ENCODE measurements around the gene B3GAT1.

B3GAT1 gene

DNA sequence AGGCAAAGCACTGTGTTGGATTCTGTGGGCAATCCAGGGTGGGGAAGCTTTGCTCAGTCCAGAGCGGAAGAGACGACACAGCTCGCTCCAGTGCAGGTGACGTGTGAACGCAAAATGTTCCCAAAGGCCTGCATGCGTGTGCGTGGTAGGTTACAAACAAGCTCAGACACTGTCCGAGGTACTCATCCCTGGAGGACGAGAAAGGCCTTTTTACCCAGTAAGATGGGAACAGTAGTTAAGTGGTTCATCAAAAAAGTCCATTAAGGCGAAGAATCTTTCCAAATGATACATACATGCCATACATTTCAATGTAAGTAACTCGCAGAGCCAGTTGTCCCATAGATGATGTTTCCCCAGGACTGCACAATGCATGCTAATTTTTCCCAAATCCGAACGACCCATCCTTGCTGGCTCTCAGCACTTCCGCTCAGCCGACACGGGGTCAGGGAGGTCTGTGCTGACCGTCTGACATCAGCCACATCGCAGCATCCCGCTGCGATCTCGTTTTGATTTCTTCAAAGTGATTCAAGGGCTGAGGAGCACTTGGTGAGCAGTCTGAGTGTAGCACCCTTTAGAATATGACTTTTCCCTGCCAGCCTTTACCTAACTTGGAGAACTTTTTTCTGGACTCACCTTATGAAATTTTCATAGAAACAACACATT lies 19.0 kb downstream of the B3GAT1 start:
- Mint-ChIP-seq H3K27ac (no peak overlapping the region), H3K4me3 (no peak overlapping the region), H3K27me3 (peaks cover 49% of the 10 kb centered on the region), H3K9me3 (no peaks in the 10 kb centered on the region), H3K4me1 (no peaks in the 10 kb centered on the region)
- DNase-seq (no peak), ATAC-seq (no peak)

DNA sequence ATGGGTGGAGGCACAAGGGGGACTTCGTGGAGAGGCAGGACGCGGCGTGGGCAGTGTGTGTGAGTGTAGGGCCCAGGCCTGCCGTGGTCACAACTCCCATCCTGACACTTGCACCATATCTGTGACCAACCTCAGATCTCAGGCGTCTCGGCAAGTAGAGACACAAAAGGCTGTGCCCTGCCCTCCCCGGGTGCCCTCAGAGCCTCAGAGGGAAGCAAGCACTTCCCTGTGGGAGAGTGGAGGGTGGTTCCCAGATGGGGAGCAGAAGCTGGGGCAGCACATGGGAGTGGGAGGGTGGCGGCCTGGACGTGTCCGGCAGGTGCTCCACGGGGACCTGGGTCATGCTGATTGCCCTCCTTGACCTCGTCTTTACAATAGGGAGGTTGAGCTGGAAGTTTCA lies 20.4 kb downstream of the B3GAT1 start:
- H3K27me3 Mint-ChIP-seq = peaks cover 53% of the 10 kb centered on the region
- no peaks in the 10 kb centered on the region for H3K9me3 Mint-ChIP-seq
- DNase-seq (no peak), ATAC-seq (no peak)
- H3K27ac Mint-ChIP-seq = no peak overlapping the region
- no peak overlapping the region for H3K4me3 Mint-ChIP-seq
- H3K4me1 Mint-ChIP-seq = peaks cover 12% of the 10 kb centered on the region

DNA sequence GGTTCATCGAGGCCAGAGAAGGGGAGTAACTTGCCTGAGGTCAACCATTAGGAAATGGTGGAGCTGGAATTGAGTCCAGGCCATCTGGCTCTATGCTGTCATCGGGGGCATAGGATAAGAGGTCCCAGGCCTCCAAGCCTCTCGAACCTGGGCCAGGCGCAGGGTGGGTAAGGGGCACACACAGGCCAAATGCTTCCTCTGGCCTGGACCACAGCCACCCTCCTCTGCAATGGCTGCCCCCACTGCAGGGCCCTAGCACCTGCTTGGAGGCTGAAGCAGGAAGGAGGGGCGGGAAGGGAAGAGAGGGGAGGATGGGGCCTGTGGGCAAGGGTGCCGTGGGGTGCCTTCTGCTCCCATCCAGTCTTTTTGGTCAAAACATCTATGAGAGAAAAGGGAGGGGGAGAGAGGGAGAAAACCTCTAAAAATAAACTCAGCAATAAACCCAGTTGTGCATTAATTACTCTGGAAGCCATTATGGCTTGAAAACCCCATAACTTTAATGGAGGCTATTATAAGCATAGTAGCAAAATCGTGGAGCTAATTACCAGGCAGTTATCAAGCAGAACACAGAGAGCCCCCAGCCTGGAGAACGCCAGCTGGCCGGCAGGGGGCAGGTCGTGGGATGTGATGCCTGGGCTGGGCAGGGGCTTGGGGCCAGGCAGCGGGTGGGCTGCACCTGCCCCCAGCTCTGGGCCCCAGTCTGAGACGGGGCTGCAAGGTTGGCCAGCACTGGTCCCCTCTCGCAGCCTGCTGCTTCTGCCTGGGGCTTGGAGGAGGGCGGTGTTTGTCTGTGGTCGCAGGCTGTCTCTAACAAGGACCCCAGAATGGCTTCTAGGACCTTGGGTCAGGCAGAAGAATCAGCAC lies 21.1 kb downstream of the B3GAT1 start:
- Mint-ChIP-seq H3K4me3 (no peak overlapping the region), H3K27me3 (peaks cover 60% of the 10 kb centered on the region), H3K9me3 (no peaks in the 10 kb centered on the region), H3K27ac (no peak overlapping the region), H3K4me1 (peaks cover 20% of the 10 kb centered on the region)
- no peak for ATAC-seq
- DNase-seq = no peak

- Mint-ChIP-seq H3K27me3 (peaks cover 73% of the 10 kb centered on the region), H3K9me3 (no peaks in the 10 kb centered on the region), H3K4me3 (no peak overlapping the region), H3K4me1 (peaks cover 24% of the 10 kb centered on the region), H3K27ac (no peak overlapping the region)
- ATAC-seq = no peak
- no peak for DNase-seq
These were observed 22.4 kb downstream of the B3GAT1 start for GRCh38 chr11:134389464-134390180.

- H3K27me3 Mint-ChIP-seq = peaks cover 66% of the 10 kb centered on the region
- H3K9me3 Mint-ChIP-seq = no peaks in the 10 kb centered on the region
These were observed 23.5 kb downstream of the B3GAT1 start for GRCh38 chr11:134388590-134388989.

DNA sequence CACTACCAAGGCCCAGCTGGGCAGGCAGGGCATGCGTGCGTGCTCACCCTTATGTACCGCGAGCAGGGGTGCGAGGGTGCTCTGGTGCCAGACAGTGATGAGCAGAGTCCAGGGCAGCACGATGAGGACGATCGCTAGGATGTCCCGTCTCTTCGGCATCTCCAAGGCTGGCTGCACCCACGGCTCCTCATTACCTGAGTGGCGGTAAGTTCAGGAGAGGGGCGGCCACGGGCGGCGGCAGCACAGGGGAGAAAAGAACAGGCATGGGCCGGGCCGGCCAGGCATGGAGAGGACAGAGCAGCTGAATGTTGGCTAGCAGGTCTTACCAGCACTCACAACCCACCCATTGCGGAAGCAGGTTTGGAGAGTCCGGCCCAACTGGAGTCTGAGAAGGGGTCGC lies 24.5 kb downstream of the B3GAT1 start:
- H3K4me1 Mint-ChIP-seq = peaks cover 24% of the 10 kb centered on the region
- H3K9me3 Mint-ChIP-seq = no peaks in the 10 kb centered on the region
- ATAC-seq (no peak), DNase-seq (no peak)
- H3K4me3 Mint-ChIP-seq = no peak overlapping the region
- no peak overlapping the region for H3K27ac Mint-ChIP-seq
- peaks cover 55% of the 10 kb centered on the region for H3K27me3 Mint-ChIP-seq

More at GRCh38 chr11:134388590-134388989, 23.5 kb downstream of the B3GAT1 start:
- no peak for DNase-seq
- H3K4me1 Mint-ChIP-seq = peaks cover 24% of the 10 kb centered on the region
- no peak for ATAC-seq
- no peak overlapping the region for H3K4me3 Mint-ChIP-seq
- H3K27ac Mint-ChIP-seq = no peak overlapping the region

DNA sequence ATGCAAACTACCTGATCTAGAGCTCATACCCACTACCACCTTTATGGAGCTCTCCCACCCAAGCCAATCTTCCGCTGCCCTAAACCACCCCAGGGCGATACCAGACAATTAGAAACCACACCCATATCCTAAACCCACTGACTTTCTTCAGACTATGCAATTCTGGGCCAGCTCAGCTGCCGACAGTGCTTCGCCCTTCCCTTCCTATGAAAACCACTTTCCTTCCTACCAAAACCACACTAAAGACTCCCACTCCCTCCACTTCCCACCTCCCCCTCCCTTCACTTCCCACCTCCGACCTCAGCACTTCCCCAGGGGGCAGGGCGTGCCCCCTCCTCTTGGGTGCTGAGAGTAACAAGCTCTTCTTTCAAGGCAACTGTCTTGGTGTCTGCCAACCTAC lies 25.1 kb downstream of the B3GAT1 start:
- no peak for DNase-seq
- ATAC-seq = no peak
- no peaks in the 10 kb centered on the region for H3K9me3 Mint-ChIP-seq
- peaks cover 53% of the 10 kb centered on the region for H3K27me3 Mint-ChIP-seq
- H3K4me3 Mint-ChIP-seq = no peak overlapping the region
- H3K4me1 Mint-ChIP-seq = peaks cover 24% of the 10 kb centered on the region
- no peak overlapping the region for H3K27ac Mint-ChIP-seq

- H3K27me3 Mint-ChIP-seq = peaks cover 45% of the 10 kb centered on the region
- DNase-seq (no peak), ATAC-seq (no peak)
- no peak overlapping the region for H3K4me3 Mint-ChIP-seq
- peaks cover 24% of the 10 kb centered on the region for H3K4me1 Mint-ChIP-seq
- H3K27ac Mint-ChIP-seq = no peak overlapping the region
- no peaks in the 10 kb centered on the region for H3K9me3 Mint-ChIP-seq
These were observed 26.1 kb downstream of the B3GAT1 start for GRCh38 chr11:134385774-134386565.

DNA sequence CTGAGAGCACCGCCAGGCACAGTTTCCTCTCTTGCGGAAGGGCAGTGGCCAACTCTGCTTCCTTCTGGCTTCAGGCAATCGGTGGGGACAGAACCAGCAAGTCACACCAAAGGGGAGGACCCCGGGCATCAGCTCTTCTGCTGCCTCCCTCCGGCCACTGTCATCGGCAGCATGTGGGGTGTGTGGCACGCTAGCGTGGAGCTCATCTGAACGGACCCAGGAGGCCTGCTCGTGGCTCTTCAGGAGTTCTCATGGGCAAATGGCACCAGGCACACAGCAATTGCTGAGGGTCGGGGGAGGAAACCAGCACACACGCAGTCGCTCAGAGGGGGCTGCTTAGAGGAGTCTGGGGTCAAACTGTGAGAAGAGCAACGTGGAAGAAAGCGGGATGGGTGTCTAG lies 26.9 kb downstream of the B3GAT1 start:
- Mint-ChIP-seq H3K4me3 (no peak overlapping the region), H3K27ac (no peak overlapping the region), H3K9me3 (no peaks in the 10 kb centered on the region), H3K4me1 (peaks cover 24% of the 10 kb centered on the region), H3K27me3 (peaks cover 40% of the 10 kb centered on the region)
- no peak for DNase-seq
- ATAC-seq = no peak

- ATAC-seq = no peak
- no peak for DNase-seq
- H3K9me3 Mint-ChIP-seq = no peaks in the 10 kb centered on the region
- no peak overlapping the region for H3K27ac Mint-ChIP-seq
- peaks cover 24% of the 10 kb centered on the region for H3K4me1 Mint-ChIP-seq
- H3K4me3 Mint-ChIP-seq = no peak overlapping the region
- H3K27me3 Mint-ChIP-seq = peaks cover 35% of the 10 kb centered on the region
These were observed 27.6 kb downstream of the B3GAT1 start for GRCh38 chr11:134384406-134384805.

DNA sequence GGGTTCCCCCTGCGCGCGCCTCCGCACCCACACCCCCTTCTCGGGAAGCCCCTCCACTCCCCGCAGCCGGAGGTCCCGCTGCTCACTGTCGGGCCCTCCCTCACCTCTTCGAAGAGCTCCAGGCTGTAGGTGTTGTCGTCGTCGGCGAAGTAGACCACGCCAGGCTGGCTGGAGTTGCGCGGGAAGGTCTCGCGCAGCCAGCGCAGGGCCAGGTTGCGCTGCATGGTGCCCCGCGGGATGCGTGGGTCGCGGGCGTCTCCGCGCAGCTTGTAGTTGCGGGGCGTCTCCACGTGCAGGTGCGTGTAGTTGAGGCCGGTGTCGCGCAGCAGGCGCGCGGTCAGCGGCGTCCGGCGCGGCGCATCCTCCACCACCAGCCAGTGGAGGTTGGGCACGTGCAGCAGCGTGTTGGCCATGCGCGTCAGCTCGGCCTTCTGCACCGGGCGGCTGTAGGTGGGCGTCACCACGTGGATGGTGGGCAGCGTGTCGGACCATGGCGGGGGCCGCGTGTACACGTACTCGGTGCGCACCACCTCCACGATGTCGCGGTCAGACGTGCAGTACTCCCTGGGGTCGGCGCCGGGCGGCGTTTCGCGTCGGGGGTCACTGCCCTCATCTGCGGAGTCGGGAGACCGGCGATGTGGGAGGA lies 28.3 kb downstream of the B3GAT1 start:
- peaks cover 35% of the 10 kb centered on the region for H3K27me3 Mint-ChIP-seq
- H3K4me3 Mint-ChIP-seq = no peak overlapping the region
- no peaks in the 10 kb centered on the region for H3K9me3 Mint-ChIP-seq

DNA sequence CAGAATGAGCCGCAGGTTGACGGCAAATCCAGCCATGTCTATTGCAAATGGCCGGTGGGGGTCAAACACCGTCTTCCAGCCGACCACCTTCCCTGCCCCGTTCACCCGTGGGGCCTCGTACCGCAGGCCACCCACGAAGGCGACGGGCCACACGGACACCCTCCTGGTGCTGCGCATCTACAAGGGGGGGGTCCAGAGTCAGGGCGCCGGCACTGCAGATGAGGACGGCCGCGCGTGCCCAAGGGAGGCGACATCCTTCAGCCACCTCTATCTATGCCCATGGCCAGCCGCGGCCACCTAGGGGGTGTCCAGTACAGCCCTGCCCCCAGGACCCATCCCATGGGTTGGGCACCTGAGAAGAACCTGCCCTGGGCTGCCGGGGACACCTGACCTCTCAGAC lies 29.2 kb downstream of the B3GAT1 start:
- Mint-ChIP-seq H3K4me3 (no peak overlapping the region), H3K4me1 (peaks cover 23% of the 10 kb centered on the region), H3K27ac (no peak overlapping the region), H3K27me3 (peaks cover 34% of the 10 kb centered on the region), H3K9me3 (no peaks in the 10 kb centered on the region)
- DNase-seq = no peak
- ATAC-seq = peak; percentile 11

More for the DNA sequence above, 28.3 kb downstream of the B3GAT1 start:
- H3K27ac Mint-ChIP-seq = no peak overlapping the region
- ATAC-seq (peak; percentile 18), DNase-seq (no peak)
- H3K4me1 Mint-ChIP-seq = peaks cover 24% of the 10 kb centered on the region

DNA sequence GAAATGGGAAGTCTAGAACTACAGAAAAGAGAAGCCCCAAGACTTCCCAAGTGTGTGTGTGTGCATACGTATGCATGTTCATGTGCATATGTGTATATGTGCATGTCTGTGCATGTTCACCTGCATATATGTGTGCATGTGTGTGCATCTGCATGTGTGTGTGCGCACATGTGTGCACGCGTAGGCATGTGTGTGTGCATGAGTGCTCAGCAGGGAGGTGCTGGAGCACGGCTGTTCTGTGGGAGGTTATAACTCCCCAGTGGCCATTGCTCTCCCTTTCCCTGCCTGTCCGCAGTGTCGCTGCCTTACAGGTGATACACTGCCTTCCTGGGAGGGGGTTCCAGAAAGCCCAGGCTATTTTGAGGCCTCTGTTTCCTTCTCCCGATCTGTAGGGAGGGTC lies 29.8 kb downstream of the B3GAT1 start:
- DNase-seq (no peak), ATAC-seq (no peak)
- no peak overlapping the region for H3K27ac Mint-ChIP-seq
- no peak overlapping the region for H3K4me3 Mint-ChIP-seq
- peaks cover 28% of the 10 kb centered on the region for H3K27me3 Mint-ChIP-seq
- no peaks in the 10 kb centered on the region for H3K9me3 Mint-ChIP-seq
- H3K4me1 Mint-ChIP-seq = peaks cover 17% of the 10 kb centered on the region

DNA sequence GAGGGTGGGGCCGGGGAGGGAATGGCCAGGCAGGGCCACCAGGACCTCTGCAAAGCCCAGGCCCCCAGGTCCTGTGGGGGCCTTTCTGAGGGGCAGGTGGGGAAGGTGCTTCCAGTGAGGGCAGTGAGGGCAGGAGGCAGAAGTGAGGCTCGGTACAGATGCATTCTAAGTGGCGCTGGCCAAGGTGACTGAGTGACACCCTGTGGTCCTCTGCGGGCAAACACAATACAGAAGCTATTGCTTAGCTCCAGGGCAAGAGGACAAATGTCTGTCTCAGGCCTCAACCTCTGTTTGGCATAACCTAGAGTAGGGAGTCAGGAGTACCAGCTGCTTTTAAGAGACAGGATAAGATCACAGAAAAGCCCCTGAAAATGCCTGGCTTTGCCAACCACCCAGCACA lies 31.3 kb downstream of the B3GAT1 start:
- no peaks in the 10 kb centered on the region for H3K9me3 Mint-ChIP-seq
- no peak for DNase-seq
- ATAC-seq = no peak
- no peak overlapping the region for H3K27ac Mint-ChIP-seq
- no peak overlapping the region for H3K4me3 Mint-ChIP-seq
- peaks cover 3% of the 10 kb centered on the region for H3K4me1 Mint-ChIP-seq
- H3K27me3 Mint-ChIP-seq = peaks cover 13% of the 10 kb centered on the region

GRCh38 chr11:134380229-134380628 lies 31.8 kb downstream of the B3GAT1 start:
- no peak for DNase-seq
- Mint-ChIP-seq H3K9me3 (no peaks in the 10 kb centered on the region), H3K27me3 (peaks cover 8% of the 10 kb centered on the region), H3K4me3 (no peak overlapping the region), H3K27ac (no peak overlapping the region), H3K4me1 (no peaks in the 10 kb centered on the region)
- no peak for ATAC-seq
